ENCODE data around the gene CNIH4.

Gene CNIH4

DNA sequence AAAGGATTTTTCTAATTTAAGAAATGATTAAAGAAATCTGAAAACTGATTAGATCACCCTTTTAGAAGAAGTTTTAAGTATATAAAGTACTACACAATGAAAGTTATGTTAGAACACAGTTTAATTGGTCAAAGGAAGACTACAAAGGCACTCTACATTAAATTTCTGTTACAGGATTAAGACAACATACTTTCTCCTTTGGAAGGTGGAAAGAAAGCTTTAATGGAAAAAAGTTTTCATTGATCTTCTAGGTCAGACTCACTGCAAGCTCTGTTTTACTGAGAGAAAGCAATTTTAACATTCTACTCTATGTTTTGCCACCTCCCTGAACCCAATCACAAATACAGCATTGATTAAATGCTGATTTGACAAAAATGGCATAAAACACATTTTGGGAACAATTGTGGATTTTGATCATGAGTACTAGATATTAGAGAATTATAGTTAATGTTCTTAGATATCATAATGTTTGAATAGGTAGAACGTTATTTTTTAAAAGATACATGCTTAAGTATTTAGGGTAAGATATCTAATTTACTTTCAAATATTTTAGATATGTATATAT, 45.9 kb downstream of the CNIH4 start:
- in situ Hi-C loops (cut with HindIII; ENCODE audit: low sequenced_read_pairs) = no loop called here
- TF ChIP-seq, protein P1, sequence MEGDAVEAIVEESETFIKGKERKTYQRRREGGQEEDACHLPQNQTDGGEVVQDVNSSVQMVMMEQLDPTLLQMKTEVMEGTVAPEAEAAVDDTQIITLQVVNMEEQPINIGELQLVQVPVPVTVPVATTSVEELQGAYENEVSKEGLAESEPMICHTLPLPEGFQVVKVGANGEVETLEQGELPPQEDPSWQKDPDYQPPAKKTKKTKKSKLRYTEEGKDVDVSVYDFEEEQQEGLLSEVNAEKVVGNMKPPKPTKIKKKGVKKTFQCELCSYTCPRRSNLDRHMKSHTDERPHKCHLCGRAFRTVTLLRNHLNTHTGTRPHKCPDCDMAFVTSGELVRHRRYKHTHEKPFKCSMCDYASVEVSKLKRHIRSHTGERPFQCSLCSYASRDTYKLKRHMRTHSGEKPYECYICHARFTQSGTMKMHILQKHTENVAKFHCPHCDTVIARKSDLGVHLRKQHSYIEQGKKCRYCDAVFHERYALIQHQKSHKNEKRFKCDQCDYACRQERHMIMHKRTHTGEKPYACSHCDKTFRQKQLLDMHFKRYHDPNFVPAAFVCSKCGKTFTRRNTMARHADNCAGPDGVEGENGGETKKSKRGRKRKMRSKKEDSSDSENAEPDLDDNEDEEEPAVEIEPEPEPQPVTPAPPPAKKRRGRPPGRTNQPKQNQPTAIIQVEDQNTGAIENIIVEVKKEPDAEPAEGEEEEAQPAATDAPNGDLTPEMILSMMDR (IDR thresholded peaks at IDR 0.05; ENCODE audit: low read depth, low read length) = no peak
- no peak overlapping the region for H3K4me3 ChIP-seq (ENCODE audit: low read depth, low read length)
- no peak for DNase-seq (ENCODE audit: low read depth, low spot score)

DNA sequence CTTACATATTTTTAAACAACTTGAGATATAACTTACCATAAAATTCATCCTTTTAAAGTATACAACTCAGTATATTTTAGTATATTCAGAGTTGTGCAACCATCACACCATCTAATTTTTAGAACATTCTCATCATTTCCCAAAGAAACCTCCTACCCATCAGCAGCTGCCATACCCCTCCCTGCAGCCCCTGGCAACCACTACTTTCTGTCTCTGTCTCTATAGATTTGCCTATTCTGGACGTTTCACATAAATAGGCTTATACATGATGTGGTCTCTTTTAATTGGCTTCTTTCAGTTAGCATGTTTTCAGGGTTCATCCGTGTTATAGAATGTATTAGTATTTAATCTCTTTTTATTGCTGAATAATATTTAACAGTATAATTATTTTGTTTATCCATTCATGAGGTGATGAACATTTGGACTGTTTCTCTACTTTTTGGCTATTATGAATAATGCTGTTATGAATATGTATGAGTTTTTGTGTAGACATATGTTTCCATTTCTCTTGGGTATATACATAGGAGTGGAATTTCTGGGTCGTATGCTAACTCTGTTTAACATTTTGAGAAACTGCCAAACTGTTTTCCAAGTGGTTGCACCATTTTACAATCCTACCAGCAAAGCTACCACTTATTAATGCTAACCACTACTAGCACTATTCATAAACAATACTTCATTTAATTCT, 48.4 kb downstream of the CNIH4 start:
- TF ChIP-seq, protein P1 (IDR thresholded peaks at IDR 0.05; ENCODE audit: low read depth, low read length) = no peak
- DNase-seq (ENCODE audit: low read depth, low spot score) = no peak
- in situ Hi-C loops (cut with HindIII; ENCODE audit: low sequenced_read_pairs) = no loop called here
- H3K4me3 ChIP-seq (ENCODE audit: low read depth, low read length) = no peak overlapping the region

GRCh38 chr1:224405604-224405970, 48.9 kb downstream of the CNIH4 start:
- H3K4me3 ChIP-seq (ENCODE audit: low read depth, low read length) = no peak overlapping the region
- TF ChIP-seq, protein P1 (IDR thresholded peaks at IDR 0.05; ENCODE audit: low read depth, low read length) = no peak
- DNase-seq (ENCODE audit: low read depth, low spot score) = no peak
- in situ Hi-C loops (cut with HindIII; ENCODE audit: low sequenced_read_pairs) = no loop called here

DNA sequence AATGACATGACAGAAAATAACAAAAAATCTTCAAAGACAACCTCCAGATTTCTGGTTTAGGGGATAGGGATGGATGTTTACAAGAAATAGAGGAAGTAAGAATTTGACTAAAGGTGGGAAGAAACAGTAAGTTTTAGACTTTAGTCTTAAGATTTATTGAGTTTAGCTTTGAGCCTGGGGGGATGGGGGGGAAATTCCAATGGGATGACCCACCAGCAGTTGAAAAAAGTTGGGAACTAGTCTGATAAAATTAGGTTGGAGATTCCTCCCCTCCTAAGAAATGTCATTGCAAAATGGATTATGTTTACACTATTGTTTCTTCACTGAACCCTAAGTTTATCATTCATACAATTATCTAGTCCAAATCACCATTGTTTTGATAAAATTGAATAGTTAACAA, 49.5 kb downstream of the CNIH4 start:
- no peak for DNase-seq (ENCODE audit: low read depth, low spot score)
- in situ Hi-C loops (cut with HindIII; ENCODE audit: low sequenced_read_pairs) = no loop called here
- no peak overlapping the region for H3K4me3 ChIP-seq (ENCODE audit: low read depth, low read length)
- TF ChIP-seq, protein P1 (IDR thresholded peaks at IDR 0.05; ENCODE audit: low read depth, low read length) = no peak

GRCh38 chr1:224407571-224408293, 51.1 kb downstream of the CNIH4 start:
- TF ChIP-seq, protein P1 (IDR thresholded peaks at IDR 0.05; ENCODE audit: low read depth, low read length) = no peak
- DNase-seq (ENCODE audit: low read depth, low spot score) = no peak
- no peak overlapping the region for H3K4me3 ChIP-seq (ENCODE audit: low read depth, low read length)
- in situ Hi-C loops (cut with HindIII; ENCODE audit: low sequenced_read_pairs) = no loop called here

DNA sequence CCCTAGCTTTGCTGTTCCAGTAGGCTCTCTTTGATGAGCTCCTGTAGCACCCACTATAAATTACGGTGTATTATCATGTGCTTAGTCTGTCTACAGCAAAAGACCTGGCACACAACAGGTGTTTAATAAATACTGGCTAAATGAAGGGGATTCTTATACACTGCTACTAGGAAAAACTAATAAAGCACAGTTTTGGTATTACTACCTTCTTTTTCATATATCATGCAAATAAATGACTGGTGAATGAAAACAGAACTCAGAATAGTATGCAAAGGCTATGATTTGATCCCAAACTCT, 51.6 kb downstream of the CNIH4 start:
- no peak for DNase-seq (ENCODE audit: low read depth, low spot score)
- TF ChIP-seq, protein P1 (IDR thresholded peaks at IDR 0.05; ENCODE audit: low read depth, low read length) = no peak
- in situ Hi-C loops (cut with HindIII; ENCODE audit: low sequenced_read_pairs) = no loop called here
- no peak overlapping the region for H3K4me3 ChIP-seq (ENCODE audit: low read depth, low read length)
